ENCODE results near the gene SOX12.
A peak's percentile ranks its signal among the peaks of the same experiment; 100 is the strongest.

The SOX12 gene

GRCh38 chr20:325045-325888, at the start of gene SOX12:
Gene SOX12 (plus strand): TSS chr20:325552. CDS start chr20:325925, 373 bp downstream.
- Histone ChIP-seq H3K4me3 (peak within 1 kb of the TSS; percentile 48 to 76 (median 64)), H3K27ac (peak within 1 kb of the TSS; percentile 74 to 93 (median 83))

GRCh38 chr20:275791-276190, 49.6 kb upstream of the SOX12 start:
- Histone ChIP-seq H3K4me3 (no peak overlapping the region), H3K27ac (no peak overlapping the region)

DNA sequence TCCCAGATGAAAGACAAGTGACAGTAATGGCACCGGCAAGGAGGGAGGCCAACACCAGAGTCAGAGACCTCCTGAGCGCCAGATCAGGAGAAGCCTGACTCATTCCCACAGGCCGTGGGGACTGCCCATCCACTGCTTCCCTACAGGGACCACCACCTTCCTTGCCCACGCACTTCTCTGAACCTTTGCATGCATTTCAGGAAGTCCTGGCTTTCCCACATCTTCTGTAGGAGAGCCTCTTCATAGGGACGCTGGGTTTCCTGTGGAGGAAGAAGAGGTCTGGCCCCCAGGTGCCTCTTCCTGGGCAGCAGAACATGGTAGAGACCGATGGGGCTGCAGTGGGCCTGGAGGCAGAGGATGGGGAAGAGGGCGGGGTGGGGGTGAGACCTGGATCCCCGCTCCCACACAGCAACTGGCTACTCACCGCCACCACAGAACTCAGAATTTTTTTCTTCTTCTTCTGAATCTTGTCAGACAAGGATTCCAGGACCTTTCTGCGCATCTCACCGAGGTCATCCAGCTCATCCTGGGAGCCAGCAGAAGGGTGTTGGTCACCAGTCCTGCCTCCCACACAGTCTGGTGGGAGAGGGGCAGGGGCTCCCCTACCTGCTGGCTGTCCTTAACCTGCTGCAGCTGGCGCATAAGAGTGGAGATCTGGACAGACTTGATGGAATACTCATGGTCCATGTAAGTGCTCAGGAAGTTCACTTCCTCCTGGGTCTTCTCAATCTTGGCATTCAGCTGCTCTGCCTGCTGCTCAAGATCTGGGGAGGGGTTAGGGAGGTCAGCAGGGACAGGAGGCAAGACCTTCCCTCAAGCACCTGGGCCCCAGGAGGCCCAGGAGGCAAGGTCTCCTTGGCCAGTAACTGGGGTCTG, 48.5 kb upstream of the SOX12 start:
- Histone ChIP-seq H3K27ac (no peak overlapping the region), H3K4me3 (no peak overlapping the region)

- Histone ChIP-seq H3K27ac (no peak overlapping the region), H3K4me3 (no peak overlapping the region)
Measured at GRCh38 chr20:277496-277781, 47.9 kb upstream of the SOX12 start.

GRCh38 chr20:278181-278580, 47.2 kb upstream of the SOX12 start:
- no peak overlapping the region for H3K27ac ChIP-seq
- no peak overlapping the region for H3K4me3 ChIP-seq

GRCh38 chr20:278607-279571, 46.5 kb upstream of the SOX12 start:
- Histone ChIP-seq H3K4me3 (peak overlapping the region in 6 of 7 experiments; percentile 10 to 44 (median 22)), H3K27ac (peak overlapping the region in 3 of 21 experiments; percentile 17 to 54 (median 50))

- H3K27ac ChIP-seq = no peak overlapping the region
Measured at GRCh38 chr20:284172-284571, 41.2 kb upstream of the SOX12 start.

GRCh38 chr20:286508-286907, 38.8 kb upstream of the SOX12 start:
- Histone ChIP-seq H3K4me3 (no peak overlapping the region), H3K27ac (no peak overlapping the region)

More at GRCh38 chr20:284172-284571, 41.2 kb upstream of the SOX12 start:
- no peak overlapping the region for H3K4me3 ChIP-seq

- H3K4me3 ChIP-seq = no peak overlapping the region
Measured at GRCh38 chr20:288956-289692, 36.2 kb upstream of the SOX12 start.

GRCh38 chr20:289693-290083, 35.7 kb upstream of the SOX12 start:
- H3K4me3 ChIP-seq = peak overlapping the region; percentile 34 to 55 (median 47)
- H3K27ac ChIP-seq = peak overlapping the region in 18 of 21 experiments; percentile 28 to 82 (median 68)

More at GRCh38 chr20:288956-289692, 36.2 kb upstream of the SOX12 start:
- H3K27ac ChIP-seq = no peak overlapping the region

- H3K27ac ChIP-seq = peak within 1 kb of the TSS in 20 of 21 experiments; percentile 28 to 82 (median 68)
Measured at GRCh38 chr20:290084-290831, 35.1 kb upstream of the SOX12 start, which contains the start of gene C20orf96. Gene C20orf96 (minus strand): TSS chr20:290750. CDS start chr20:290610, 140 bp downstream.

GRCh38 chr20:294602-295001, 30.8 kb upstream of the SOX12 start:
- no peak overlapping the region for H3K27ac ChIP-seq
- no peak overlapping the region for H3K4me3 ChIP-seq

More at GRCh38 chr20:290084-290831, 35.1 kb upstream of the SOX12 start, which contains the start of gene C20orf96:
- peak within 1 kb of the TSS; percentile 34 to 55 (median 47) for H3K4me3 ChIP-seq

- Histone ChIP-seq H3K27ac (no peak overlapping the region), H3K4me3 (no peak overlapping the region)
Measured at GRCh38 chr20:295804-296203, 29.5 kb upstream of the SOX12 start.

DNA sequence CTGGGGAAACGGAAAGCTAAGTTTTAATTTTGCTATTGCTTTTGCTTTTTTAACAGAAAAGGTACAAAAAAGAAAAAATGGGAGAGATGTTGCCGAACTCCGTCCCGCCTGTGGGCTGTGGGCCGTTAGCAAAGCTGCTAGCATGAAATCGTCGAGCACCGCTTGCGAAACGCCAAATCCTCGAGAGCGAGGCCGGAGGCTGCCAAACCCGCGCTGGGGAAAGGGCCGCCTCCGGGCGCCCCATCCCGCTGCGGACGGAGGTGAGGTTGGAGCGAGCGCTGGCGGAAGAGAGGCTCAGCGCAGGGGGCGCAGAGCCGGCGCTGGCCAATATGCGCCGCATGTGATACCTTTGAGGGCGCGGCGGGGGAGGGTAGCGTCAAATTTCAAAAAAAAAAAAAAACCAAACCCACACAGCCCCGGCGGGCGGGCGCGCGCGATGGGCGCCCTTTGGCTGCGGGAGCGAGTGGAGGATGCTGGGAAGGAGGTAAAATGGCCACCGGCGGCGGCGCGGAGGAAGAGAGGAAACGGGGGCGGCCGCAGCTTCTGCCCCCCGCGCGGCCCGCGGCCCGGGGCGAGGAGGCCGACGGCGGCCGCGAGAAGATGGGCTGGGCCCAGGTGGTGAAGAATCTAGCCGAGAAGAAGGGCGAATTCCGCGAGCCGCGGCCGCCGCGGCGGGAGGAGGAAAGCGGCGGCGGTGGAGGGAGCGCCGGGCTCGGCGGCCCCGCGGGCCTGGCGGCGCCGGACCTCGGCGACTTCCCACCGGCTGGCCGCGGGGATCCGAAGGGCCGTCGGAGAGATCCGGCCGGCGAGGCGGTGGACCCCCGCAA, 28.0 kb upstream of the SOX12 start, which contains the start of gene ZCCHC3:
Gene ZCCHC3, plus strand, starts transcription at position 473 of the 827 bp plus-strand sequence. Its CDS starts 17 bp downstream, at position 490.
- H3K4me3 ChIP-seq = peak within 1 kb of the TSS; percentile 65 to 88 (median 82)
- peak within 1 kb of the TSS; percentile 88 to 100 (median 98) for H3K27ac ChIP-seq

- H3K4me3 ChIP-seq = peak overlapping the region; percentile 65 to 88 (median 82)
- peak overlapping the region; percentile 88 to 100 (median 98) for H3K27ac ChIP-seq
Measured at GRCh38 chr20:297925-298775, 27.2 kb upstream of the SOX12 start.

All from skin epidermis (tissue), 12 donors.